GM23338 (cell line): ENCODE results near the gene POLD2. TPM values are rescaled to one million over a fixed set of nuclear protein-coding genes. Genes with fewer than 3 reads are reported as not detected.
A peak's percentile ranks its signal among the peaks of the same experiment; 100 is the strongest.

Experiments used
- ATAC-seq: fragments of 200-7000 bp; cut with Tn5 transposase; 3 replicates; pipeline ENCODE4 v1.9.1; 2020
- DNase-seq: peaks from one replicate; pipeline ENCODE4 v3.0.0-alpha.2; 2015; ENCODE audit warnings: low spot score
- H2AFZ ChIP-seq: fragments of 200-600 bp; sonication (generic); 2 replicates; pipeline ENCODE4 v1.8.0; 2016; ENCODE audit warnings: antibody characterized with exemption, mild to moderate bottlenecking, moderate library complexity
- H3F3A ChIP-seq: fragments of 200-600 bp; sonication (generic); replicated peaks from 2 replicates; pipeline ENCODE4 v1.8.0; 2017; ENCODE audit warnings: antibody characterized with exemption, mixed run types, low read depth
- H3K27ac ChIP-seq: fragments of 200-600 bp; sonication (generic); 2 replicates; pipeline ENCODE4 v1.6.1; 2016; ENCODE audit warnings: low read depth
- H3K27me3 ChIP-seq: fragments of 200-600 bp; sonication (generic); 2 replicates; pipeline ENCODE4 v1.8.0; 2016; ENCODE audit warnings: mild to moderate bottlenecking, mixed run types, moderate library complexity; ENCODE audit not compliant: insufficient read depth
- H3K36me3 ChIP-seq: fragments of 200-600 bp; sonication (generic); 2 replicates; pipeline ENCODE4 v1.8.0; 2016; ENCODE audit warnings: mild to moderate bottlenecking; ENCODE audit not compliant: insufficient read depth
- H3K4me1 ChIP-seq: fragments of 200-600 bp; sonication (generic); 2 replicates; pipeline ENCODE4 v1.8.0; 2016; ENCODE audit warnings: mild to moderate bottlenecking, moderate library complexity; ENCODE audit not compliant: insufficient read depth
- H3K4me2 ChIP-seq: fragments of 200-600 bp; sonication (generic); 2 replicates; pipeline ENCODE4 v1.7.1; 2017; ENCODE audit warnings: mixed run types
- H3K4me3 ChIP-seq: fragments of 200-600 bp; sonication (generic); 2 replicates; pipeline ENCODE4 v1.6.1; 2016; ENCODE audit warnings: mixed run types
- H3K79me2 ChIP-seq: fragments of 200-600 bp; sonication (generic); replicated peaks from 2 replicates; pipeline ENCODE4 v1.8.0; 2017; ENCODE audit warnings: mild to moderate bottlenecking; ENCODE audit not compliant: insufficient read depth
- H3K9me2 ChIP-seq: fragments of 200-600 bp; sonication (generic); 2 replicates; pipeline ENCODE4 v1.8.0; 2017; ENCODE audit not compliant: insufficient read depth
- H4K20me1 ChIP-seq: fragments of 200-600 bp; sonication (generic); replicated peaks from 2 replicates; pipeline ENCODE4 v1.8.0; 2017; ENCODE audit warnings: mild to moderate bottlenecking; ENCODE audit not compliant: insufficient read depth
- H3K27ac Mint-ChIP-seq: 2 replicates; pipeline ENCODE4 v1.8.0; 2020; ENCODE audit warnings: inconsistent platforms, mild to moderate bottlenecking, moderate library complexity, mixed read lengths
- H3K27me3 Mint-ChIP-seq: 3 replicates; pipeline ENCODE4 v1.8.0; 2022; ENCODE audit warnings: low read depth, mild to moderate bottlenecking, moderate library complexity, mixed read lengths, inconsistent platforms; ENCODE audit not compliant: insufficient read depth, poor library complexity
- H3K36me3 Mint-ChIP-seq: 3 replicates; pipeline ENCODE4 v1.8.0; 2021; ENCODE audit warnings: low read depth, mild to moderate bottlenecking, inconsistent platforms, moderate library complexity, mixed read lengths
- H3K4me1 Mint-ChIP-seq: 3 replicates; pipeline ENCODE4 v1.8.0; 2020; ENCODE audit warnings: mild to moderate bottlenecking, inconsistent platforms, mixed read lengths
- H3K4me3 Mint-ChIP-seq: 3 replicates; pipeline ENCODE4 v1.8.0; 2021; ENCODE audit warnings: moderate library complexity, mild to moderate bottlenecking, inconsistent platforms, mixed read lengths
- H3K9me3 Mint-ChIP-seq: 3 replicates; pipeline ENCODE4 v1.8.0; 2020; ENCODE audit warnings: moderate library complexity, mild to moderate bottlenecking, inconsistent platforms, mixed read lengths
- CREB1 ChIP-seq: fragments of 250-450 bp; sonication (Bioruptor Pico); IDR thresholded peaks from 2 replicates; pipeline ENCODE4 v1.5.0; 2020; ENCODE audit warnings: low read depth, mild to moderate bottlenecking, moderate library complexity
- CTCF ChIP-seq, 2 experiments: fragments of 200-600 bp in 1 of 2; sonication (generic) in 1 of 2; conservative IDR thresholded peaks; 2 replicates each; pipeline versions ENCODE4 v1.5.1 to v1.6.1; 2016 to 2017; ENCODE audit warnings: antibody characterized with exemption in 2 of 2, low read depth in 2 of 2, mild to moderate bottlenecking in 2 of 2, moderate library complexity in 1 of 2
- ETS1 ChIP-seq: IDR thresholded peaks from 2 replicates; pipeline ENCODE4 v1.6.1; 2016; ENCODE audit warnings: antibody characterized with exemption
- EZH2 ChIP-seq: fragments of 200-600 bp; sonication (generic); IDR thresholded peaks from one replicate; pipeline ENCODE4 v1.8.0; 2017; ENCODE audit warnings: antibody characterized with exemption, mild to moderate bottlenecking, low read depth; ENCODE audit not compliant: unreplicated experiment
- EZH2phosphoT487 ChIP-seq: fragments of 200-600 bp; sonication (generic); IDR thresholded peaks from one replicate; pipeline ENCODE4 v1.8.1; 2018; ENCODE audit warnings: antibody characterized with exemption; ENCODE audit not compliant: unreplicated experiment
- JUNB ChIP-seq: IDR thresholded peaks from one replicate; pipeline ENCODE4 v1.6.1; 2016; ENCODE audit warnings: antibody characterized with exemption; ENCODE audit not compliant: unreplicated experiment
- ZNF462 ChIP-seq: fragments of 250-450 bp; sonication (Bioruptor Pico); IDR thresholded peaks from 2 replicates; pipeline ENCODE4 v1.5.0; 2020; ENCODE audit warnings: mild to moderate bottlenecking, moderate library complexity
- polyA plus RNA-seq: library from polyadenylated mRNA; unstranded; fragments of >200 nt; fragmentation: Nextera tagmentation; extraction: Ambion mirVana; gene quantifications from 2 replicates; pipeline ENCODE4 v1.2.1, GENCODE V29; 2016
- total RNA-seq: library from RNA; depleted of rRNA; stranded (reverse); fragments of >200 nt; shearing (Covaris generic); gene quantifications from 2 replicates; pipeline ENCODE4 v1.2.3, GENCODE V29; 2014

The POLD2 gene
- total and polyA plus RNA-seq, 2 experiments from 2014 or later: 101 to 127 TPM

- Histone ChIP-seq H4K20me1 (no peaks in the 10 kb centered on the region), H3K4me2 (no peak overlapping the region), H3K27ac (no peak overlapping the region), H3K36me3 (no peaks in the 10 kb centered on the region), H2AFZ (no peak overlapping the region), H3K27me3 (peaks cover 6% of the 10 kb centered on the region; the same call in 1 of the 2 replicates), H3F3A (no peaks in the 10 kb centered on the region), H3K4me1 (no peaks in the 10 kb centered on the region), H3K4me3 (no peak overlapping the region), H3K79me2 (no peaks in the 10 kb centered on the region), H3K9me2 (no peaks in the 10 kb centered on the region)
- ATAC-seq (peak; percentile 60), DNase-seq (no peak)
- Mint-ChIP-seq H3K27ac (no peak overlapping the region), H3K36me3 (no peaks in the 10 kb centered on the region), H3K9me3 (no peaks in the 10 kb centered on the region), H3K4me1 (no peaks in the 10 kb centered on the region), H3K4me3 (no peak overlapping the region), H3K27me3 (peaks cover 22% of the 10 kb centered on the region)
- TF ChIP-seq CTCF (conservative IDR thresholded peaks at IDR 0.05; ENCODE audit: low read depth in 2 of 2): peak in 1 of 2 experiments; percentile 54; a peak in 3 of 4 replicates
- no peak for TF ChIP-seq ZNF462 (CRISPR knock-in tag)
Observed at GRCh38 chr7:44138698-44139097, 15.3 kb upstream of the POLD2 start.

GRCh38 chr7:44136731-44137130 lies 13.4 kb upstream of the POLD2 start:
- Histone ChIP-seq H3F3A (no peaks in the 10 kb centered on the region), H3K9me2 (no peaks in the 10 kb centered on the region), H3K79me2 (no peaks in the 10 kb centered on the region), H3K27me3 (peaks cover 21% of the 10 kb centered on the region; the same call in 1 of the 2 replicates), H3K4me1 (peaks cover 8% of the 10 kb centered on the region), H3K4me3 (no peak overlapping the region), H3K27ac (no peak overlapping the region), H2AFZ (no peak overlapping the region), H3K36me3 (no peaks in the 10 kb centered on the region), H4K20me1 (0 out of 2 replicates have a peak, but pooled peaks cover 6% of the 10 kb centered on the region), H3K4me2 (no peak overlapping the region)
- peaks cover 15% of the 10 kb centered on the region for H3K4me1 Mint-ChIP-seq
- no peak overlapping the region for H3K27ac Mint-ChIP-seq
- DNase-seq (no peak), ATAC-seq (no peak)
- no peaks in the 10 kb centered on the region for H3K9me3 Mint-ChIP-seq
- no peaks in the 10 kb centered on the region for H3K36me3 Mint-ChIP-seq
- H3K4me3 Mint-ChIP-seq: no peak overlapping the region
- peaks cover 28% of the 10 kb centered on the region for H3K27me3 Mint-ChIP-seq
- TF ChIP-seq EZH2: no peak
- TF ChIP-seq JUNB: no peak
- TF ChIP-seq ETS1: no peak
- TF ChIP-seq EZH2phosphoT487: no peak
- TF ChIP-seq CREB1 (CRISPR knock-in tag): no peak
